ENCODE data around the gene SAP30L. TPM values are rescaled to one million over a fixed set of nuclear protein-coding genes. Genes with fewer than 3 reads are reported as not detected.

SAP30L gene
- total and polyA plus RNA-seq, 7 donors, result 17.8 to 51.7 (median 36.0) TPM

- TF ChIP-seq EP300 (IDR thresholded peaks at IDR 0.05) (no peak), POLR2A (IDR thresholded peaks at IDR 0.05) (no peak), POLR2AphosphoS5 (IDR thresholded peaks at IDR 0.05) (no peak)
- TF ChIP-seq, protein P1, sequence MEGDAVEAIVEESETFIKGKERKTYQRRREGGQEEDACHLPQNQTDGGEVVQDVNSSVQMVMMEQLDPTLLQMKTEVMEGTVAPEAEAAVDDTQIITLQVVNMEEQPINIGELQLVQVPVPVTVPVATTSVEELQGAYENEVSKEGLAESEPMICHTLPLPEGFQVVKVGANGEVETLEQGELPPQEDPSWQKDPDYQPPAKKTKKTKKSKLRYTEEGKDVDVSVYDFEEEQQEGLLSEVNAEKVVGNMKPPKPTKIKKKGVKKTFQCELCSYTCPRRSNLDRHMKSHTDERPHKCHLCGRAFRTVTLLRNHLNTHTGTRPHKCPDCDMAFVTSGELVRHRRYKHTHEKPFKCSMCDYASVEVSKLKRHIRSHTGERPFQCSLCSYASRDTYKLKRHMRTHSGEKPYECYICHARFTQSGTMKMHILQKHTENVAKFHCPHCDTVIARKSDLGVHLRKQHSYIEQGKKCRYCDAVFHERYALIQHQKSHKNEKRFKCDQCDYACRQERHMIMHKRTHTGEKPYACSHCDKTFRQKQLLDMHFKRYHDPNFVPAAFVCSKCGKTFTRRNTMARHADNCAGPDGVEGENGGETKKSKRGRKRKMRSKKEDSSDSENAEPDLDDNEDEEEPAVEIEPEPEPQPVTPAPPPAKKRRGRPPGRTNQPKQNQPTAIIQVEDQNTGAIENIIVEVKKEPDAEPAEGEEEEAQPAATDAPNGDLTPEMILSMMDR (IDR thresholded peaks at IDR 0.05), result no peak
- H3K27me3 ChIP-seq, result no peaks in the 10 kb centered on the region
These were observed 60.4 kb downstream of the SAP30L start for GRCh38 chr5:154506049-154506715.

DNA sequence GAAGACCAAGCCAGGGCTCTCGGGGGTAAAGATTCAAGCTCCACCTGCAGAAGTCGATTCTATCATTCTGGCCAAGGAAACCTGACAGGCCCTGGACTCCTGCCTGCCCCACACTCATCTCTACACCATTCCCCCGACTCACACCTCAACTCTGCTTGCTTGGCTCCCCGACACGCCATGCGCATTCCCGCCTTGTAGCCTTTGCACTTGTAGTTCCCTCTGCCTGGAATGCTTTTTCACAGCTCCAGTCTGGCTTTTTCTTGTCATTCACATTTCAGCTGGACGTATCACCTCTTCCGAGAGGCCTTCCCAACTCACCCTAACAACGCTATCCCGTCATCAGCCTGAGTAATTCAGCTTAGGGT is 60.9 kb downstream of the SAP30L start:
- no peak for TF ChIP-seq POLR2A (IDR thresholded peaks at IDR 0.05)
- TF ChIP-seq, protein P1 (IDR thresholded peaks at IDR 0.05), result no peak
- no peak for TF ChIP-seq EP300 (IDR thresholded peaks at IDR 0.05)
- no peak for TF ChIP-seq POLR2AphosphoS5 (IDR thresholded peaks at IDR 0.05)
- Histone ChIP-seq H3K9me3 (no peaks in the 10 kb centered on the region), H3K27ac (no peak overlapping the region), H3K36me3 (no peaks in the 10 kb centered on the region), H3K27me3 (no peaks in the 10 kb centered on the region), H3K4me1 (peaks cover 0 to 14% (median 8%) of the 10 kb centered on the region in 4 donors), H3K4me3 (no peak overlapping the region)
- intact Hi-C loops (cut with DNase I), result no loop called here
- WGBS, 2 donors, result 88 to 90% methylated on average over 11 of the region's 11 CpGs
- DNase-seq, result no peak

More at GRCh38 chr5:154506049-154506715, 60.4 kb downstream of the SAP30L start:
- H3K36me3 ChIP-seq, result no peaks in the 10 kb centered on the region
- WGBS, 2 donors, result 83 to 91% methylated on average over 8 of the region's 8 CpGs
- H3K4me3 ChIP-seq, result no peak overlapping the region
- H3K27ac ChIP-seq, result no peak overlapping the region
- H3K4me1 ChIP-seq, result peaks cover 0 to 14% (median 8%) of the 10 kb centered on the region in 4 donors
- peak; percentile 46 for DNase-seq
- H3K9me3 ChIP-seq, result no peaks in the 10 kb centered on the region
- intact Hi-C loops (cut with DNase I), result no loop called here

DNA sequence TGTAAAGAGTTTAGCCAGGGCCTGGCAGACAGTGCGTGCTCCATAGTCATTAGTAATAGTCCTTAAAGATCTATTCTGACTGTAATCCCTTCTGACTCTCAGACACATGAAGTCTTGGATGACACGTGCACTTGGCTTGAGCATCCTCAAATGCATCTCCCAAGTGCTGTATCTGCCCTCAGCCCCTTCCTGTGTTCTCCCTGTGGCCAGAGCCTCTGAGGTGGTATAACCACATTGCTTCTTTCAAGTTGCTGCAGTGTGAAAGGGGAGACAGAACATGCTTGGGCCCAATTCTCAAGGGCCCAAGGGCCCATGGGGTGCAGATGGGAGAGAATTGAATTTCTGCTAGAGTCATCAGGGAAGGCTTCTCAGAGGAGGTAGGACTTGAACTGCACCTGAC is 62.3 kb downstream of the SAP30L start:
- TF ChIP-seq, protein P1 (IDR thresholded peaks at IDR 0.05), result no peak
- TF ChIP-seq POLR2A (IDR thresholded peaks at IDR 0.05) (no peak), EP300 (IDR thresholded peaks at IDR 0.05) (no peak), POLR2AphosphoS5 (IDR thresholded peaks at IDR 0.05) (no peak)
- H3K36me3 ChIP-seq, result no peaks in the 10 kb centered on the region
- intact Hi-C loops (cut with DNase I), result no loop called here
- peaks cover 0 to 14% (median 8%) of the 10 kb centered on the region in 4 donors for H3K4me1 ChIP-seq
- DNase-seq, result peak; percentile 4
- H3K27me3 ChIP-seq, result no peaks in the 10 kb centered on the region
- H3K27ac ChIP-seq, result no peak overlapping the region
- no peaks in the 10 kb centered on the region for H3K9me3 ChIP-seq
- 83 to 89% methylated on average over 2 of the region's 2 CpGs for WGBS, 2 donors
- no peak overlapping the region for H3K4me3 ChIP-seq

DNA sequence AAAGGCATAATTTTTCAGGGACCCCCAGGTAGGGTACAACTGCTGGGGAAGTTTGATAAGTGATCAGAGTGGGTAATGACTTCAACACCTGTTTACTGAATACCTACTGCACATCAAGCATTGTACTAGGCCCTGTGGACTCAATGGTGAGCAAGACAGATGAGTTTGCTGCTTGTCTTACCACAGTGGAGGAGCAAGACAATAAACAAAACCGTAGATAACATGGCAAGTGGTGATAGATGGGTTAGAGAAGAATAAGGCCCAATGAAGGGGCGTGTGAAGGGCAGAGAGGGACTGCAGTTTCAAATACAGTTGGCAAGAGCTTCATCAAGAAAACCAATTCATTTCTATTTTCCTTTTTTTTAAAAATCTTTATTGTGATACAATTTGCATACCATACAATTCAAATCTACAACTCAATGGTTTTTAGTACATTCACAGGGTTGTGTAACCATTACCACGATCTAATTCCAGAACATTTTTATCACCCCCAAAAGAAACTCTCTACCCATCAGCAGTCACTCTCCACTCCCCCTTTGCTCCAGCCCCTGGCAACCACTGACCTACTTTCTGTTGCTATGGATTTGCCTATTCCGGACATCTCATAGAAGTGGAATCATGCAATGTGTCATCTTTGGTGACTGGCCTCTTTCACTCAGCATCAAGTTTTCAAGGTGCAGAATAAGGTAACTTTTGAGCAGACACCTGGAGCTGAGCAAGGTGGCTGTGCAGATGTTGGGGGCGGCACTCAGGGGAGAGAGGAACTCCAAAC is 64.2 kb downstream of the SAP30L start:
- 71 to 75% methylated on average over 5 of the region's 5 CpGs for WGBS, 2 donors
- no peaks in the 10 kb centered on the region for H3K27me3 ChIP-seq
- peaks cover 0 to 12% (median 8%) of the 10 kb centered on the region in 4 donors for H3K4me1 ChIP-seq
- no peak overlapping the region for H3K27ac ChIP-seq
- H3K4me3 ChIP-seq, result no peak overlapping the region
- intact Hi-C loops (cut with DNase I), result no loop called here
- peak; percentile 6 for DNase-seq
- H3K9me3 ChIP-seq, result no peaks in the 10 kb centered on the region
- TF ChIP-seq POLR2A (IDR thresholded peaks at IDR 0.05) (no peak), POLR2AphosphoS5 (IDR thresholded peaks at IDR 0.05) (no peak), EP300 (IDR thresholded peaks at IDR 0.05) (no peak)
- TF ChIP-seq, protein P1 (IDR thresholded peaks at IDR 0.05), result no peak
- no peaks in the 10 kb centered on the region for H3K36me3 ChIP-seq

Other genes with a start within 250 kb of the SAP30L start
- 10 to 100 TPM; 45.6 to 69.2 (median 48.9) TPM for gene HAND1, start 32.2 kb downstream of the SAP30L start, total RNA-seq
- 1 to 10 TPM in 2 of 3 donors, not detected in 1; 2.4 to 6.8 TPM for gene HAND1, start 32.2 kb downstream of the SAP30L start, polyA plus RNA-seq

Data from sigmoid colon (tissue), 7 donors.